Osteocyte (in vitro differentiated cells): ENCODE data around the gene FNDC10. TPM values are rescaled to one million over a fixed set of nuclear protein-coding genes. Genes with fewer than 3 reads are reported as not detected.
"Not testable (repeated sequence)": the region's sequence is repeated elsewhere in the genome, so short reads cannot be mapped to it uniquely, and the experiment has no call there.

ENCODE experiments used
- DNase-seq: peaks from one replicate; pipeline ENCODE4 v3.0.0; 2021; ENCODE audit warnings: mixed read lengths; ENCODE audit not compliant: unreplicated experiment; ENCODE audit errors: extremely low spot score
- H3K27ac Mint-ChIP-seq: one replicate; pipeline ENCODE4 v1.8.0; 2021; ENCODE audit warnings: mild to moderate bottlenecking, mixed read lengths; ENCODE audit not compliant: unreplicated experiment
- H3K27me3 Mint-ChIP-seq: one replicate; pipeline ENCODE4 v1.8.0; 2021; ENCODE audit warnings: mixed read lengths; ENCODE audit not compliant: unreplicated experiment
- H3K36me3 Mint-ChIP-seq: one replicate; pipeline ENCODE4 v1.8.0; 2021; ENCODE audit warnings: mixed read lengths; ENCODE audit not compliant: unreplicated experiment
- H3K4me1 Mint-ChIP-seq: one replicate; pipeline ENCODE4 v1.8.0; 2021; ENCODE audit warnings: mixed read lengths; ENCODE audit not compliant: unreplicated experiment
- H3K4me3 Mint-ChIP-seq: one replicate; pipeline ENCODE4 v1.8.0; 2021; ENCODE audit warnings: mild to moderate bottlenecking, moderate library complexity, mixed read lengths; ENCODE audit not compliant: unreplicated experiment
- H3K9me3 Mint-ChIP-seq: one replicate; pipeline ENCODE4 v1.8.0; 2021; ENCODE audit warnings: mixed read lengths; ENCODE audit not compliant: unreplicated experiment
- total RNA-seq: library from RNA; stranded (reverse); gene quantifications from 2 replicates; pipeline ENCODE4 v1.2.1, GENCODE V29; 2021
- TF ChIP-seq, protein P1 (sequence below): fragments of 200-600 bp; sonication (generic); IDR thresholded peaks from 2 replicates; pipeline ENCODE4 v1.5.0; 2021; ENCODE audit warnings: antibody characterized with exemption, mild to moderate bottlenecking, moderate library complexity

FNDC10 gene
- total RNA-seq, 1 donor from 2014 or later = 25.6 TPM

DNA sequence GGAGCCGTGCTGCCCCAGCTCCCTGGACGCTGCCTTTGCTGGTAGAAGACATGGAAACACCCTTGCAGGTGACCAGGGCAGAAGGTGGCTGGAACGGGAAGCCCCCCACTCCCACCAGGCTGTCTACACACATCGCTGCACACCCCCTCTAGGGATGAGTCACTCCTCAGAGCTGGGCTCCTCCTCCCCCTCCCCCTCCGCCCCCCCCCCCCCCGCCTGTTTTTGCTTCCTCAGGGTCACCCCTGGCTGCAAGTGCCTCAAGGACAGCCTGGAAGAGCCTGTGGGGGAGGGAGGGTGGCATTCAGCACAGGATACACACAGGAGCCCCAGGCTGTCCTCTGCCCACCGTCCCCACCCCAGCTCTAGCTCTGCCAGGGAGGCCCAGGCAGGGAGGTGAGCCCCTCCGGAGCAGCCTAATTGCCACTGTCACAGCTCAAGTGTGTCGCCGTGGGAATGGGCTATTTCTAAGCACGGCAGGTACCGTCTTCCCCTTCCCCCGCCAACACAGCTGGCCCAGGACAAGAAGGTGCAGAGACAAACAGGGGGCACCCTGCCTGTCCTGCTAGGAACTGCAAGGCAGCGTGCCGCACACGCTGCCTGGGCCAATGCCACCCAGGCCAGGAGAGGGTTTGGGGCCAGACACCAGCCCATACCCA, 2.5 kb downstream of the FNDC10 start:
- TF ChIP-seq, protein P1, sequence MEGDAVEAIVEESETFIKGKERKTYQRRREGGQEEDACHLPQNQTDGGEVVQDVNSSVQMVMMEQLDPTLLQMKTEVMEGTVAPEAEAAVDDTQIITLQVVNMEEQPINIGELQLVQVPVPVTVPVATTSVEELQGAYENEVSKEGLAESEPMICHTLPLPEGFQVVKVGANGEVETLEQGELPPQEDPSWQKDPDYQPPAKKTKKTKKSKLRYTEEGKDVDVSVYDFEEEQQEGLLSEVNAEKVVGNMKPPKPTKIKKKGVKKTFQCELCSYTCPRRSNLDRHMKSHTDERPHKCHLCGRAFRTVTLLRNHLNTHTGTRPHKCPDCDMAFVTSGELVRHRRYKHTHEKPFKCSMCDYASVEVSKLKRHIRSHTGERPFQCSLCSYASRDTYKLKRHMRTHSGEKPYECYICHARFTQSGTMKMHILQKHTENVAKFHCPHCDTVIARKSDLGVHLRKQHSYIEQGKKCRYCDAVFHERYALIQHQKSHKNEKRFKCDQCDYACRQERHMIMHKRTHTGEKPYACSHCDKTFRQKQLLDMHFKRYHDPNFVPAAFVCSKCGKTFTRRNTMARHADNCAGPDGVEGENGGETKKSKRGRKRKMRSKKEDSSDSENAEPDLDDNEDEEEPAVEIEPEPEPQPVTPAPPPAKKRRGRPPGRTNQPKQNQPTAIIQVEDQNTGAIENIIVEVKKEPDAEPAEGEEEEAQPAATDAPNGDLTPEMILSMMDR = peak; percentile 39
- Mint-ChIP-seq H3K4me1 (peaks cover 12% of the 10 kb centered on the region), H3K4me3 (peak overlapping the region; percentile 55), H3K36me3 (no peaks in the 10 kb centered on the region), H3K27ac (no peak overlapping the region), H3K9me3 (no peaks in the 10 kb centered on the region), H3K27me3 (no peaks in the 10 kb centered on the region)
- DNase-seq = no peak

DNA sequence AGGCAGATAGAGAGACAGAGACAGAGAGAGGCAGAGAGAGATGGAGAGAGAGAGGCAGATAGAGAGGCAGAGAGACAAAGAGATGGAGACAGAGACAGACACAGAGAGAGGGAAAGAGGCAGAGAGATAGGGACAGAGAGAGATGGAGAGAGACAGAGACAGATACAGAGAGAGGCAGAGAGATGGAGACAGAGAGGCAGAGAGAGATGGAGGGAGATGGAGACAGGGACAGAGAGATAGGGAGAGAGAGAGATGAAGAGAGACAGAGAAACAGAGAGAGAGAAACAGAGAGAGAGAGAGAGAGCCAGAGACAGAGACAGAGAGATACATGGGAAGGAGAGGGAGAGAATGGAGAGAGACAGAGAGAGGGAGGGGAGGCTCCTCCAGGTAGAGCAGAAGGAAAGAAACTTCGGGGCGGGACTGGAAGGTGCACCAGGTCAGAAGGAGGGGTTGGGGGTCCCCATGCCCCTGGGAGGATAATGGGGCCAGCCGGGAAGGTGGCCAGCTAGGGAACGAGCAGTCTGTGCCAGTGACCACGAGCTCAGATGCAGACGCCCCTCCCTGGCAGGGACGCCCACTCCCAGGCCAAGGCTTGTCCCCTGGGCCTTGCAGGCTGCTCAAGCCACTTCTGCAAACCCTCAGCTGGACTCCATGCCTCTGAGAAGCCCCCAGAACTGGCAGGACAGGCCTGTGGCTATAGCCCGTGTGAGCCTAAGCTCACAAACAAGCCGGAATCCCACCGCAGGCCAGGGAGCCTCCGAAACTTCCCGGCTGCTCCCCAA, 3.3 kb downstream of the FNDC10 start:
- H3K27me3 Mint-ChIP-seq = no peaks in the 10 kb centered on the region
- H3K4me3 Mint-ChIP-seq = no peak overlapping the region
- TF ChIP-seq, protein P1 = no peak
- peaks cover 12% of the 10 kb centered on the region for H3K4me1 Mint-ChIP-seq
- H3K9me3 Mint-ChIP-seq = no peaks in the 10 kb centered on the region
- H3K27ac Mint-ChIP-seq = no peak overlapping the region
- DNase-seq = no peak
- no peaks in the 10 kb centered on the region for H3K36me3 Mint-ChIP-seq

DNA sequence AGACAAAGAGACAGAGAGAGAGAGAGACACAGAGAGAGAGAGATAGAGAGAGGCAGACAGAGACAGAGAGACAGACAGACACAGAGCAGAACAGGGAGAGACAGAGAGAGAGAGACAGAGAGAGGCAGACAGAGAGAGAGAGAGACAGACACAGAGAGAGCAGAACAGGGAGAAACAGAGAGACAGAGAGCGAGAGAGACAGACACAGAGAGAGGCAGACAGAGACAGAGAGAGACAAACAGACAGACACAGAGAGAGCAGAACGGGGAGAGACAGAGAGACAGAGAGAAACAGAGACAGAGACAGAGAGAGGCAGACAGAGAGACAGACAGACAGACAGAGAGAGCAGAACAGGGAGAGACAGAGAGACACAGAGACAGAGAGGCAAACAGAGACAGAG, 4.6 kb downstream of the FNDC10 start:
- DNase-seq, H3K27ac Mint-ChIP-seq, H3K27me3 Mint-ChIP-seq, H3K4me3 Mint-ChIP-seq, H3K9me3 Mint-ChIP-seq, H3K36me3 Mint-ChIP-seq: not testable (repeated sequence)
- peaks cover 12% of the 10 kb centered on the region for H3K4me1 Mint-ChIP-seq

DNA sequence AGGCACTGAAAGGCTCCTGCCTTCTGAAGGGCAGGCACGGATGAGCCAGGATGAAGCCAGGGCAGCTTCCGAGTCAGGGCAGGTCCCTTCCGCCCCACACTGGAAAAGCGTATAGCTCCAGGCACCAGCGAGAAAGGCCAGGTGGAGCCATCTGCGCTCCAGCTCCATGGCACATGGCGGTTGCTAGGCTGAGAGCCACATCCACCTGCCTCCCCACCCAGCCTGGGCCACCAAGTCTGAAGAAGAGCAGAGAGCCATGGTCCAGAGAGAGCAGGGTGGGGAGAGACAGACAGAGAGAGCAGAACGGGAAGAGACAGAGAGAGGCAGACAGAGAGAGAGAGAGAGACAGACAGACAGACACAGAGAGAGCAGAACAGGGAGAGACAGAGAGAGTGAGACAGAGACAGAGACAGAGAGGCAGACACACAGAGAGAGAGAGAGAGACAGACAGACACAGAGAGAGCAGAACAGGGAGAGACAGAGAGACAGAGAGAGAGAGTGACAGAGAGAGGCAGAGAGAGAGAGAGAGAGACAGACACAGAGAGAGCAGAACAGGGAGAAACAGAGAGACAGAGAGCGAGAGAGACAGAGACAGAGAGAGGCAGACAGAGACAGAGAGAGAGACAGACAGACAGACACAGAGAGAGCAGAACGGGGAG, 5.2 kb downstream of the FNDC10 start:
- DNase-seq = no peak
- TF ChIP-seq, protein P1 = no peak
- Mint-ChIP-seq H3K4me3 (no peak overlapping the region), H3K36me3 (no peaks in the 10 kb centered on the region), H3K9me3 (no peaks in the 10 kb centered on the region), H3K27ac (no peak overlapping the region), H3K4me1 (peaks cover 12% of the 10 kb centered on the region), H3K27me3 (no peaks in the 10 kb centered on the region)

DNA sequence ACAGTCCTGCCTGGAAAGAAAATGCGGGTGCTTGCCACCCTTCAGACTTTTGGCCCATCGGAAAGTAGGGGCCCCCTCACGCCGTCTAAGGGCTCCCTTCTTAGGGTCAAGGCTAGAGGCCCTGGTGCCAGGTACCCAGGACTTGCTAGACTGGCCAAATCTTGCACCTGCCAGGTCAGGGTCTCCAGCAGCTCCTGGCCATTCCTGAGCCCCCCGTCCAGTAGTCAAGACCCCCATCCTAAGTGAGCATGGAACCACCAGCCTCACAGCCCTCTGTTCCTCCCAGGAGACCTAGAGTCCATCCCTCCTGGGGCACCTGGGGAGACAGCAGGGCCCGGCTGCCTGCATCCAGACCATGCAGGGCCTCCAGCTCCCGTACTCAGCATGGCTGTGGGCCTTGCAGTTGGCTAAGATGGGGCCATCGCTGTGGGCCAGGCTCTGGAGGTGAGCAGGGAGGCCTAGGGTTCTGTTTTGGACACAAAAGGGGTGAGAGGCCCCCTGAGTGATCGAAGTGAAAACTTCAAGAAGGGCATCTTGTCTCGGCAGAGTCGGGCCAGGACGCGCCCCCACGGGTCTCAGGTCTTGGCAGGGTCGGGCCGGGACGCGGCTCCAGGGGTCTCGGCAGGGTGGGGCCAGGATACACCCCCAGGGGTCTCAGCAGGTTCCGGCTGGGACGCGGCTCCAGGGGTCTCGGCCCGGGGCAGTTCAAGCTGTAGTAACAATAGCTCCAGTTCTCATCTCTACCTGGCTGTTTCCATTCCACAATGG, 5.9 kb downstream of the FNDC10 start:
- H3K36me3 Mint-ChIP-seq = no peaks in the 10 kb centered on the region
- H3K27me3 Mint-ChIP-seq = no peaks in the 10 kb centered on the region
- DNase-seq = no peak
- no peak overlapping the region for H3K27ac Mint-ChIP-seq
- H3K4me1 Mint-ChIP-seq = peaks cover 12% of the 10 kb centered on the region
- H3K4me3 Mint-ChIP-seq = no peak overlapping the region
- TF ChIP-seq, protein P1 = no peak
- no peaks in the 10 kb centered on the region for H3K9me3 Mint-ChIP-seq
